Measurements from ENCODE around the gene PAGE4.

The PAGE4 gene

DNA sequence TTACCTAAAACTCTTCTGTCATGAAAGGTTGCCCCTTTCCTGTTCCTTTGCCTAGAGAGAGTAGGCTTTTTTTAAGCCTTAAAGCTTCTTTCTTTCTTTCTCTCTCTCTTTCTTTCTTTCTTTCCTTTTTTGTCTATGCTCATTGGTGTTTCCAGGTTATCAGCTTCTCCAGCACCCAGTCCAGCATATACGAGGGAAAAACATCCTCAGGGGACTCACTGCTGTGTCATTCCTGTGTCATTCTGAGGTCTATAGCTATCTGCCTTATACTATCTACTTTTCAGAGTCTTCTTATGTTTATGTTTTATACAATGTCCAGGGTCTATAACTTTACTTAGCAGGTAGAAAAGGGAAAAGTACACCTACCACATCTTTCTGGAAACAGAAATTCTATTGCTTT is 39.6 kb downstream of the PAGE4 start:
- DNase-seq (ENCODE audit: low read depth in 2 of 3, low spot score in 1 of 3) = no peak

DNA sequence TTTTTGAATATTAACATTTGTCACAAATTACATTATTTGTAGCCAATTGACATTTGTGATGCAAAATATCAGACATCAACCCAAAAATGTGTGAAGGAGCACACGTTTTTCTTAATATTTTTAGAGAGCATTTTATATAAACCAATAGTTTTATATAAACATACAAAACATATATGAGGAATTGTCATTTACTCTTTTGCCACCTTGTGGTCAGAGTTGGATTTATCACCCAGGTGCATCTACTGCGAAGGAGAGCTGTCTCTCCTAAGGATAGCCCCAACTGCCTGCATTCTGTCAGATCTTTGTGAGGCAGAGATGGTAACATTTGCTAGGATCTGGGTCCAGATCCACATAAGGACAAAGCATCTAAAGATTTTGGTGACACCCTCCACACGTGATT is 47.6 kb downstream of the PAGE4 start:
- DNase-seq (ENCODE audit: low read depth in 2 of 3, low spot score in 1 of 3) = peak in 1 of 3 donors; percentile 26

- DNase-seq (ENCODE audit: low read depth in 2 of 3, low spot score in 1 of 3) = no peak
These were observed 48.4 kb downstream of the PAGE4 start for GRCh38 chrX:49877397-49878101.

GRCh38 chrX:49878128-49878833 is 49.2 kb downstream of the PAGE4 start:
- no peak for DNase-seq (ENCODE audit: low read depth in 2 of 3, low spot score in 1 of 3)

DNA sequence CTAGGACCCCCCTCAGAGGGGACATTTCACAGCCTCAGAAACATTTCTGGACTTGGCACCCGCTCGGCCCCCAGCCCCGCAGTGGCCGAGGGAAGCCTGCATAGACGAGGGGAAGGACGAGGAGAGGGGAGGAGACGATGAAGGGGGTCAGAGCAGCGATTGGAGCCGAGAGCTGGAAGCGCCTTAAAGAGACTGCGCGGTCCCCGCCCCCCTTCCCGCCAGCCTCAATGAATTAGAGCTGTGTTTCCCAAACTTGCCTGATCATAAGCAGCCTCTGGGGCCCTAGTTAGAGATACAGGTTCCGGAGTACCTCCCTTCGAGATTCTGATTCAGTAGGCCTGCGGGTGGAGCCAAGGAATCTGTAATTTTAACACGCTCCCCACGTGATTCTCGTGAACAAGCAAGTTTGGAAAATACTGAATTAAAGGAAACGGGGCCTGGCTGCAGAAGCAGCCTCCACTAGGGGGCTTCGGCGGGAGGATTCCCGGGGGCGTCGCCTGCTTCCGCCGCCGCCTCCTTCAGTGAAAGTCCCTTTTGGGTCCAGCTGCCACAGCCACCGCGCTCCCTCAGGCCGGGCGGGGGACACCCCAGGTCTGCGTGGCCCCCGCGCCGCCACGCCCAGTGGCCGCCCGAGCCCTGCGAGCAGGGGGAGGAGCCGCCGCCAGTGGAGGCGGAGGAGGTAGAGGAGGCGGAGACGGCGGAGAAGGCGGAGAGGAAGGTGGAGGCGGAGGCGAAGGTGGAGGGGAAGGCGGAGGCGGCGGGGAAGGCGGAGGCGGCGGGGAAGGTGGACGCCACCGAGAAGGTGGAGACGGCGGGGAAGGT is 49.9 kb downstream of the PAGE4 start, which contains the start of gene USP27X:
USP27X (plus strand) TSS at position 651 of the 822 bp plus-strand sequence. CDS start 824 bp downstream, outside the sequence.
- peak; percentile 29 to 57 (median 43) for DNase-seq (ENCODE audit: low read depth in 2 of 3, low spot score in 1 of 3)

DNA sequence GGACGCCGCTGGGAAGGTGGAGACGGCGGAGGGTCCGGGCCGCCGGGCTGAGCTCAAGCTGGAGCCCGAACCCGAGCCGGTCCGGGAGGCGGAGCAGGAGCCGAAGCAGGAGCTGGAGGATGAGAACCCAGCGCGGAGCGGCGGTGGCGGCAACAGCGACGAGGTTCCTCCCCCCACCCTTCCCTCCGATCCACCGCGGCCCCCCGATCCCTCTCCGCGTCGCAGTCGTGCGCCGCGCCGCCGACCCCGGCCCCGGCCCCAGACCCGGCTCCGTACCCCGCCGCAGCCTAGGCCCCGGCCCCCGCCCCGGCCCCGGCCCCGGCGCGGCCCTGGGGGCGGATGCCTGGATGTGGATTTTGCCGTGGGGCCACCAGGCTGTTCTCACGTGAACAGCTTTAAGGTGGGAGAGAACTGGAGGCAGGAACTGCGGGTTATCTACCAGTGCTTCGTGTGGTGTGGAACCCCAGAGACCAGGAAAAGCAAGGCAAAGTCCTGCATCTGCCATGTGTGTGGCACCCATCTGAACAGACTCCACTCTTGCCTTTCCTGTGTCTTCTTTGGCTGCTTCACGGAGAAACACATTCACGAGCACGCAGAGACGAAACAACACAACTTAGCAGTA is 50.7 kb downstream of the PAGE4 start:
- DNase-seq (ENCODE audit: low read depth in 2 of 3, low spot score in 1 of 3) = no peak

DNA sequence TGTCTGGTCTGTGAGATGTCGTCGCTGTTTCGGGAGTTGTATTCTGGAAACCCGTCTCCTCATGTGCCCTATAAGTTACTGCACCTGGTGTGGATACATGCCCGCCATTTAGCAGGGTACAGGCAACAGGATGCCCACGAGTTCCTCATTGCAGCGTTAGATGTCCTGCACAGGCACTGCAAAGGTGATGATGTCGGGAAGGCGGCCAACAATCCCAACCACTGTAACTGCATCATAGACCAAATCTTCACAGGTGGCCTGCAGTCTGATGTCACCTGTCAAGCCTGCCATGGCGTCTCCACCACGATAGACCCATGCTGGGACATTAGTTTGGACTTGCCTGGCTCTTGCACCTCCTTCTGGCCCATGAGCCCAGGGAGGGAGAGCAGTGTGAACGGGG is 51.6 kb downstream of the PAGE4 start:
- no peak for DNase-seq (ENCODE audit: low read depth in 2 of 3, low spot score in 1 of 3)
